ENCODE data around the gene SERAC1.

Gene SERAC1

GRCh38 chr6:158080849-158081656 lies 87.0 kb downstream of the SERAC1 start:
- DNase-seq (ENCODE audit: extremely low read depth in 1 of 2, low read depth in 1 of 2) = no peak

- DNase-seq (ENCODE audit: extremely low read depth in 1 of 2, low read depth in 1 of 2) = no peak
Observed at GRCh38 chr6:158078320-158078719, 89.7 kb downstream of the SERAC1 start.

GRCh38 chr6:158077676-158078075 lies 90.4 kb downstream of the SERAC1 start:
- DNase-seq (ENCODE audit: extremely low read depth in 1 of 2, low read depth in 1 of 2) = no peak

GRCh38 chr6:158076548-158076947 lies 91.5 kb downstream of the SERAC1 start:
- no peak for DNase-seq (ENCODE audit: extremely low read depth in 1 of 2, low read depth in 1 of 2)

- DNase-seq (ENCODE audit: extremely low read depth in 1 of 2, low read depth in 1 of 2) = no peak
Observed at GRCh38 chr6:158073776-158074175, 94.3 kb downstream of the SERAC1 start.

- DNase-seq (ENCODE audit: extremely low read depth in 1 of 2, low read depth in 1 of 2) = peak; percentile 42 to 58
Observed at GRCh38 chr6:158072083-158072721, 95.9 kb downstream of the SERAC1 start.

GRCh38 chr6:158071121-158072082 lies 96.7 kb downstream of the SERAC1 start:
- DNase-seq (ENCODE audit: extremely low read depth in 1 of 2, low read depth in 1 of 2) = no peak

- DNase-seq (ENCODE audit: extremely low read depth in 1 of 2, low read depth in 1 of 2) = no peak
Observed at GRCh38 chr6:158070513-158070912, 97.5 kb downstream of the SERAC1 start.

- no peak for DNase-seq (ENCODE audit: extremely low read depth in 1 of 2, low read depth in 1 of 2)
Observed at GRCh38 chr6:158069800-158070195, 98.3 kb downstream of the SERAC1 start.

GRCh38 chr6:158068893-158069799 lies 98.9 kb downstream of the SERAC1 start:
- no peak for DNase-seq (ENCODE audit: extremely low read depth in 1 of 2, low read depth in 1 of 2)

- DNase-seq (ENCODE audit: extremely low read depth in 1 of 2, low read depth in 1 of 2) = no peak
Observed at GRCh38 chr6:158068156-158068892, 99.7 kb downstream of the SERAC1 start.

- DNase-seq (ENCODE audit: extremely low read depth in 1 of 2, low read depth in 1 of 2) = no peak
Observed at GRCh38 chr6:158067436-158068015, 100.5 kb downstream of the SERAC1 start.

GRCh38 chr6:158066136-158066781 lies 101.8 kb downstream of the SERAC1 start:
- no peak for DNase-seq (ENCODE audit: extremely low read depth in 1 of 2, low read depth in 1 of 2)

- DNase-seq (ENCODE audit: extremely low read depth in 1 of 2, low read depth in 1 of 2) = no peak
Observed at GRCh38 chr6:158064725-158065251, 103.3 kb downstream of the SERAC1 start.

GRCh38 chr6:158063736-158064135 lies 104.3 kb downstream of the SERAC1 start:
- DNase-seq (ENCODE audit: extremely low read depth in 1 of 2, low read depth in 1 of 2) = no peak

GRCh38 chr6:158061709-158062461 lies 106.2 kb downstream of the SERAC1 start:
- DNase-seq (ENCODE audit: extremely low read depth in 1 of 2, low read depth in 1 of 2) = no peak

GRCh38 chr6:158061361-158061708 lies 106.7 kb downstream of the SERAC1 start:
- no peak for DNase-seq (ENCODE audit: extremely low read depth in 1 of 2, low read depth in 1 of 2)

All from activated CD8-positive, alpha-beta memory T cell treated with anti-CD3 and anti-CD28 coated beads for 1 hour (primary cell).